Right cardiac atrium (tissue), 5 donors: ENCODE results near the gene MTHFD1. TPM values are rescaled to one million over a fixed set of nuclear protein-coding genes. Genes with fewer than 3 reads are reported as not detected.

ENCODE experiments used
- ATAC-seq, 2 donors: fragments of 200-7000 bp; cut with Tn5 transposase; one replicate each; pipeline versions ENCODE4 v1.8.0 to v1.9.1; 2020; ENCODE audit warnings: moderate library complexity in 2 of 2, mild to moderate bottlenecking in 1 of 2
- DNase-seq, 3 donors: peaks; one replicate each; pipeline ENCODE4 v3.0.0-alpha.2; 2020
- H3K27ac ChIP-seq: one replicate; pipeline ENCODE4 v1.5.1; 2013; ENCODE audit warnings: mild to moderate bottlenecking, low read length, control low read depth, moderate library complexity
- H3K27me3 ChIP-seq: one replicate; pipeline ENCODE4 v1.6.1; 2013; ENCODE audit not compliant: control insufficient read depth, insufficient read depth
- H3K4me1 ChIP-seq: one replicate; pipeline ENCODE4 v1.6.1; 2013; ENCODE audit warnings: low read length; ENCODE audit not compliant: control insufficient read depth, insufficient read depth
- H3K4me3 ChIP-seq: one replicate; pipeline ENCODE4 v1.5.1; 2013; ENCODE audit warnings: low read length, control low read depth
- H3K9me3 ChIP-seq: one replicate; pipeline ENCODE4 v1.6.1; 2013; ENCODE audit warnings: low read length; ENCODE audit not compliant: control insufficient read depth
- WGBS: extraction: QIAGEN DNeasy Blood & Tissue Kit; methylation state at CpG from one replicate; pipeline ENCODE4 v1.1.7; 2013; 5-methylcytosine and 5-hydroxymethylcytosine counted together
- intact Hi-C, 4 donors: fragments of 100-400 bp; cut with DNase I; formaldehyde crosslinking; loops; one replicate each; pipeline versions ENCODE4 v1.11.0 to v1.14.0; 2022 to 2023
- polyA plus RNA-seq: library from polyadenylated mRNA; stranded (reverse); fragments of 200-250 nt; gene quantifications from one replicate; pipeline ENCODE4 v1.2.3, GENCODE V29; 2013
- total RNA-seq, 4 donors: library from RNA; stranded (reverse); fragmentation: NEBNext Ultra II Directional; extraction: Animal tissue kit (Norgen Biotek cat#: 25700); gene quantifications; one replicate each; pipeline ENCODE4 v1.2.1, GENCODE V29; 2021
- donor health status: healthy with polysubstance abuse.
- donor health status: DM: no; HTN: yes; CAD: no.
- donor health status: DM: no; HTN: no; CAD: no.
- donor health status: DM: no; HTN: yes; CAD: no; lungs with severe emphysema.
- donor health status: DM: yes; HTN: yes; CAD: no.

The MTHFD1 gene
- total and polyA plus RNA-seq, 5 donors: 30.1 to 64.7 (median 55.6) TPM

- no peak for ATAC-seq
Observed at GRCh38 chr14:64508215-64508776, 120.1 kb downstream of the MTHFD1 start.

GRCh38 chr14:64509036-64509435 lies 120.9 kb downstream of the MTHFD1 start:
- ATAC-seq: no peak
- no peak overlapping the region for H3K4me3 ChIP-seq
- H3K9me3 ChIP-seq: no peaks in the 10 kb centered on the region
- no peak for DNase-seq
- H3K27ac ChIP-seq: no peak overlapping the region
- intact Hi-C loops: loop anchor here in 1 of 4 donors (10.0 kb wide), 1 partner anchor 164 kb away; no protein-coding TSS in a partner anchor
- 87% methylated on average over 8 of the region's 8 CpGs for WGBS
- H3K4me1 ChIP-seq: peaks cover 2% of the 10 kb centered on the region
- no peaks in the 10 kb centered on the region for H3K27me3 ChIP-seq

More at GRCh38 chr14:64508215-64508776, 120.1 kb downstream of the MTHFD1 start:
- no peaks in the 10 kb centered on the region for H3K27me3 ChIP-seq
- WGBS: 36% methylated on average over 1 of the region's 1 CpG
- no peaks in the 10 kb centered on the region for H3K9me3 ChIP-seq
- intact Hi-C loops: loop anchor here in 1 of 4 donors (10.0 kb wide), 1 partner anchor 163 kb away; no protein-coding TSS in a partner anchor
- no peak overlapping the region for H3K4me3 ChIP-seq
- H3K4me1 ChIP-seq: peaks cover 2% of the 10 kb centered on the region
- H3K27ac ChIP-seq: no peak overlapping the region
- no peak for DNase-seq

Other genes with a start within 250 kb of the MTHFD1 start
- gene ESR2, start 94.0 kb upstream of the MTHFD1 start, total RNA-seq: under 1 TPM; 0.14 to 0.60 (median 0.36) TPM
- 0.11 TPM for gene ESR2, start 94.0 kb upstream of the MTHFD1 start, polyA plus RNA-seq
- gene AKAP5, start 77.1 kb downstream of the MTHFD1 start, total RNA-seq: under 1 TPM; 0.20 to 0.24 (median 0.23) TPM
- 0.09 TPM for gene AKAP5, start 77.1 kb downstream of the MTHFD1 start, polyA plus RNA-seq
- 10 to 100 TPM; 14.1 to 18.4 (median 16.4) TPM for gene ZBTB25, start 115.5 kb downstream of the MTHFD1 start, total RNA-seq
- 8.0 TPM for gene ZBTB25, start 115.5 kb downstream of the MTHFD1 start, polyA plus RNA-seq
- 10 to 100 TPM; 24.0 to 27.6 (median 24.8) TPM for gene ZBTB1, start 116.4 kb downstream of the MTHFD1 start, total RNA-seq
- 10.3 TPM for gene ZBTB1, start 116.4 kb downstream of the MTHFD1 start, polyA plus RNA-seq
- gene HSPA2, start 152.4 kb downstream of the MTHFD1 start, total RNA-seq: 100 to 1,000 TPM in 1 of 4 donors, 10 to 100 TPM in 3; 41.6 to 113 (median 56.9) TPM
- 45.9 TPM for gene HSPA2, start 152.4 kb downstream of the MTHFD1 start, polyA plus RNA-seq
- 1 to 10 TPM in 1 of 4 donors, under 1 TPM in 3; 0.44 to 1.3 (median 0.58) TPM for gene PPP1R36, start 161.6 kb downstream of the MTHFD1 start, total RNA-seq
- 0.72 TPM for gene PPP1R36, start 161.6 kb downstream of the MTHFD1 start, polyA plus RNA-seq